Measurements from ENCODE around the gene C3orf22.

Gene C3orf22

GRCh38 chr3:126501736-126502135 is 57.0 kb downstream of the C3orf22 start:
- no peaks in the 10 kb centered on the region for H3K9me2 ChIP-seq (replicated peaks; ENCODE audit: low read depth, low read length)
- peaks cover 30% of the 10 kb centered on the region for H3K4me1 ChIP-seq (ENCODE audit: insufficient read depth, low read length, poor library complexity, severe bottlenecking)
- H3K4me3 ChIP-seq (ENCODE audit: low read length, poor library complexity, severe bottlenecking): no peak overlapping the region
- H3K9me3 ChIP-seq (ENCODE audit: insufficient read depth, low read depth, low read length): no peaks in the 10 kb centered on the region
- no peak overlapping the region for H2AFZ ChIP-seq (ENCODE audit: low read length)
- TF ChIP-seq EZH2phosphoT487 (IDR thresholded peaks at IDR 0.05; ENCODE audit: borderline replicate concordance): no peak
- H4K20me1 ChIP-seq (ENCODE audit: insufficient read depth, low read length, poor library complexity, severe bottlenecking): no peaks in the 10 kb centered on the region
- H3K9ac ChIP-seq (ENCODE audit: low read depth, low read length, poor library complexity, severe bottlenecking): no peak overlapping the region
- H3K27me3 ChIP-seq (ENCODE audit: insufficient read depth, low read length, poor library complexity, severe bottlenecking): no peaks in the 10 kb centered on the region
- no peak overlapping the region for H3K4me2 ChIP-seq (ENCODE audit: low read depth, low read length, poor library complexity, severe bottlenecking)
- no peaks in the 10 kb centered on the region for H3K36me3 ChIP-seq (ENCODE audit: insufficient read depth, low read length)
- no peaks in the 10 kb centered on the region for H3K79me2 ChIP-seq (ENCODE audit: insufficient read depth, low read length)
- no peaks in the 10 kb centered on the region for H3F3A ChIP-seq (ENCODE audit: low read depth)

- no peak overlapping the region for H3K4me2 ChIP-seq (ENCODE audit: low read depth, low read length, poor library complexity, severe bottlenecking)
- H3F3A ChIP-seq (ENCODE audit: low read depth): no peaks in the 10 kb centered on the region
These were observed 57.7 kb downstream of the C3orf22 start for GRCh38 chr3:126501054-126501453.

GRCh38 chr3:126500016-126500415 is 58.7 kb downstream of the C3orf22 start:
- H2AFZ ChIP-seq (ENCODE audit: low read length): no peak overlapping the region
- H3K36me3 ChIP-seq (ENCODE audit: insufficient read depth, low read length): no peaks in the 10 kb centered on the region
- H4K20me1 ChIP-seq (ENCODE audit: insufficient read depth, low read length, poor library complexity, severe bottlenecking): no peaks in the 10 kb centered on the region
- H3K79me2 ChIP-seq (ENCODE audit: insufficient read depth, low read length): no peaks in the 10 kb centered on the region
- H3K9me2 ChIP-seq (replicated peaks; ENCODE audit: low read depth, low read length): no peaks in the 10 kb centered on the region
- H3K4me3 ChIP-seq (ENCODE audit: low read length, poor library complexity, severe bottlenecking): no peak overlapping the region
- no peaks in the 10 kb centered on the region for H3F3A ChIP-seq (ENCODE audit: low read depth)
- TF ChIP-seq, protein P1, sequence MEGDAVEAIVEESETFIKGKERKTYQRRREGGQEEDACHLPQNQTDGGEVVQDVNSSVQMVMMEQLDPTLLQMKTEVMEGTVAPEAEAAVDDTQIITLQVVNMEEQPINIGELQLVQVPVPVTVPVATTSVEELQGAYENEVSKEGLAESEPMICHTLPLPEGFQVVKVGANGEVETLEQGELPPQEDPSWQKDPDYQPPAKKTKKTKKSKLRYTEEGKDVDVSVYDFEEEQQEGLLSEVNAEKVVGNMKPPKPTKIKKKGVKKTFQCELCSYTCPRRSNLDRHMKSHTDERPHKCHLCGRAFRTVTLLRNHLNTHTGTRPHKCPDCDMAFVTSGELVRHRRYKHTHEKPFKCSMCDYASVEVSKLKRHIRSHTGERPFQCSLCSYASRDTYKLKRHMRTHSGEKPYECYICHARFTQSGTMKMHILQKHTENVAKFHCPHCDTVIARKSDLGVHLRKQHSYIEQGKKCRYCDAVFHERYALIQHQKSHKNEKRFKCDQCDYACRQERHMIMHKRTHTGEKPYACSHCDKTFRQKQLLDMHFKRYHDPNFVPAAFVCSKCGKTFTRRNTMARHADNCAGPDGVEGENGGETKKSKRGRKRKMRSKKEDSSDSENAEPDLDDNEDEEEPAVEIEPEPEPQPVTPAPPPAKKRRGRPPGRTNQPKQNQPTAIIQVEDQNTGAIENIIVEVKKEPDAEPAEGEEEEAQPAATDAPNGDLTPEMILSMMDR (conservative IDR thresholded peaks at IDR 0.05; ENCODE audit: low read length): no peak
- no peak for TF ChIP-seq EZH2phosphoT487 (IDR thresholded peaks at IDR 0.05; ENCODE audit: borderline replicate concordance)
- H3K4me2 ChIP-seq (ENCODE audit: low read depth, low read length, poor library complexity, severe bottlenecking): no peak overlapping the region
- no peaks in the 10 kb centered on the region for H3K27me3 ChIP-seq (ENCODE audit: insufficient read depth, low read length, poor library complexity, severe bottlenecking)
- no peak overlapping the region for H3K9ac ChIP-seq (ENCODE audit: low read depth, low read length, poor library complexity, severe bottlenecking)
- no peaks in the 10 kb centered on the region for H3K9me3 ChIP-seq (ENCODE audit: insufficient read depth, low read depth, low read length)
- H3K4me1 ChIP-seq (ENCODE audit: insufficient read depth, low read length, poor library complexity, severe bottlenecking): peaks cover 36% of the 10 kb centered on the region

More at GRCh38 chr3:126501054-126501453, 57.7 kb downstream of the C3orf22 start:
- no peak overlapping the region for H3K4me3 ChIP-seq (ENCODE audit: low read length, poor library complexity, severe bottlenecking)
- H3K36me3 ChIP-seq (ENCODE audit: insufficient read depth, low read length): no peaks in the 10 kb centered on the region
- H2AFZ ChIP-seq (ENCODE audit: low read length): no peak overlapping the region
- no peaks in the 10 kb centered on the region for H3K9me2 ChIP-seq (replicated peaks; ENCODE audit: low read depth, low read length)
- peaks cover 36% of the 10 kb centered on the region for H3K4me1 ChIP-seq (ENCODE audit: insufficient read depth, low read length, poor library complexity, severe bottlenecking)
- H3K9me3 ChIP-seq (ENCODE audit: insufficient read depth, low read depth, low read length): no peaks in the 10 kb centered on the region
- no peak for TF ChIP-seq EZH2phosphoT487 (IDR thresholded peaks at IDR 0.05; ENCODE audit: borderline replicate concordance)
- TF ChIP-seq, protein P1 (conservative IDR thresholded peaks at IDR 0.05; ENCODE audit: low read length): no peak
- H3K79me2 ChIP-seq (ENCODE audit: insufficient read depth, low read length): no peaks in the 10 kb centered on the region
- no peaks in the 10 kb centered on the region for H3K27me3 ChIP-seq (ENCODE audit: insufficient read depth, low read length, poor library complexity, severe bottlenecking)
- H3K9ac ChIP-seq (ENCODE audit: low read depth, low read length, poor library complexity, severe bottlenecking): no peak overlapping the region
- H4K20me1 ChIP-seq (ENCODE audit: insufficient read depth, low read length, poor library complexity, severe bottlenecking): no peaks in the 10 kb centered on the region

Data from Loucy (cell line).